Measurements from ENCODE around the gene OCLN.
"Not testable (repeated sequence)": the region's sequence is repeated elsewhere in the genome, so short reads cannot be mapped to it uniquely, and the experiment has no call there.

DNA sequence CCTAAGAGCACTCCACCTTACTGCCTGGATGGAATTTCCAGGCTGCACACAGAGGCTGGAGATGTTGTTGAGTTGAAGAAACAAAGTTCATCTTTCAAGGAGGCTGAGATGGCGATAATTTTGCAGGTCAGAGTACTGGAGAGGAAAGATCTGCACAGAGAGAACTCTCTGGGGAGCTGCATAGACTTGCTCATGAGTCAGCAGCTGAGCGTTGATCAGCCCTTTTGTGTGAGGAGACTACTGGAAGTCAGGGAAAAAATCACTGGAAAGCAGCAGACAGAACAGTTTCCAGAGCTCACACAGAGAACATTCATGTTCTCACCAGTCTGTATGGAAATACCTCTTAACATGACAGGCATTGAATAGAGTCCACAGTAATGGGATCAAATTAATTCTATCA lies 90.8 kb downstream of the OCLN start:
- TF ChIP-seq SPI1, POLR2A, POLR2AphosphoS5, TAF1 (IDR thresholded peaks at IDR 0.05; ENCODE audit: low read depth, low read length): not testable (repeated sequence)

Data from GM12891 (cell line).